HG02884 (cell line): ENCODE measurements around the gene RPIA.
"Not testable (repeated sequence)": the region's sequence is repeated elsewhere in the genome, so short reads cannot be mapped to it uniquely, and the experiment has no call there.

Source experiments
- ATAC-seq: cut with Tn5 transposase; IDR thresholded peaks from one replicate; pipeline ENCODE4 v1.9.1; 2021; ENCODE audit warnings: mild to moderate bottlenecking, moderate library complexity; ENCODE audit not compliant: unreplicated experiment

The RPIA gene

GRCh38 chr2:88691339-88692183, at the start of gene RPIA:
Gene RPIA (plus strand): TSS chr2:88691673. CDS start chr2:88691699, 26 bp downstream.
- ATAC-seq, result peak; percentile 95

- ATAC-seq, result no peak
Measured at GRCh38 chr2:88642278-88642677, 49.2 kb upstream of the RPIA start.

- not testable (repeated sequence) for ATAC-seq
Measured at GRCh38 chr2:88645291-88645882, 46.1 kb upstream of the RPIA start.

GRCh38 chr2:88651646-88652045, 39.8 kb upstream of the RPIA start:
- no peak for ATAC-seq

- ATAC-seq, result no peak
Measured at GRCh38 chr2:88654714-88655113, 36.8 kb upstream of the RPIA start.

GRCh38 chr2:88656690-88657089, 34.8 kb upstream of the RPIA start:
- ATAC-seq, result no peak

- ATAC-seq, result no peak
Measured at GRCh38 chr2:88657131-88657530, 34.3 kb upstream of the RPIA start.

GRCh38 chr2:88658326-88658725, 33.1 kb upstream of the RPIA start:
- ATAC-seq, result no peak

- ATAC-seq, result no peak
Measured at GRCh38 chr2:88658881-88659537, 32.5 kb upstream of the RPIA start.

- ATAC-seq, result no peak
Measured at GRCh38 chr2:88659538-88659915, 31.9 kb upstream of the RPIA start.

GRCh38 chr2:88660622-88661021, 30.9 kb upstream of the RPIA start:
- ATAC-seq, result no peak

GRCh38 chr2:88666576-88666975, 24.9 kb upstream of the RPIA start:
- ATAC-seq, result no peak

GRCh38 chr2:88667219-88667618, 24.3 kb upstream of the RPIA start:
- no peak for ATAC-seq

- ATAC-seq, result no peak
Measured at GRCh38 chr2:88668862-88669261, 22.6 kb upstream of the RPIA start.

- peak; percentile 69 for ATAC-seq
Measured at GRCh38 chr2:88669482-88670214, 21.8 kb upstream of the RPIA start.

- ATAC-seq, result peak; percentile 52
Measured at GRCh38 chr2:88671786-88672427, 19.6 kb upstream of the RPIA start.

- no peak for ATAC-seq
Measured at GRCh38 chr2:88673363-88673762, 18.1 kb upstream of the RPIA start.

GRCh38 chr2:88680266-88680902, 11.1 kb upstream of the RPIA start:
- no peak for ATAC-seq

GRCh38 chr2:88680916-88681315, 10.6 kb upstream of the RPIA start:
- no peak for ATAC-seq
